ENCODE data around the gene MUS81.
"Not testable (repeated sequence)": the region's sequence is repeated elsewhere in the genome, so short reads cannot be mapped to it uniquely, and the experiment has no call there.

Gene MUS81

GRCh38 chr11:65848693-65849092, 11.5 kb upstream of the MUS81 start:
- DNase-seq (ENCODE audit: low spot score): not testable (repeated sequence)

GRCh38 chr11:65849366-65849765, 10.9 kb upstream of the MUS81 start:
- DNase-seq (ENCODE audit: low spot score): no peak

- no peak for DNase-seq (ENCODE audit: low spot score)
These were observed 10.4 kb upstream of the MUS81 start for GRCh38 chr11:65849771-65850216.

GRCh38 chr11:65850217-65851082, 9.8 kb upstream of the MUS81 start:
- no peak for DNase-seq (ENCODE audit: low spot score)

GRCh38 chr11:65851083-65851579, 9.1 kb upstream of the MUS81 start:
- no peak for DNase-seq (ENCODE audit: low spot score)

GRCh38 chr11:65851811-65852507, 8.3 kb upstream of the MUS81 start:
- no peak for DNase-seq (ENCODE audit: low spot score)

- DNase-seq (ENCODE audit: low spot score): no peak
These were observed 7.6 kb upstream of the MUS81 start for GRCh38 chr11:65852508-65853245.

- no peak for DNase-seq (ENCODE audit: low spot score)
These were observed 6.8 kb upstream of the MUS81 start for GRCh38 chr11:65853246-65853979.

- DNase-seq (ENCODE audit: low spot score): peak; percentile 62
These were observed 6.1 kb upstream of the MUS81 start for GRCh38 chr11:65854161-65854592.

- DNase-seq (ENCODE audit: low spot score): no peak
These were observed 5.1 kb upstream of the MUS81 start for GRCh38 chr11:65854852-65855837.

GRCh38 chr11:65855927-65856363, 4.3 kb upstream of the MUS81 start:
- no peak for DNase-seq (ENCODE audit: low spot score)

- DNase-seq (ENCODE audit: low spot score): peak; percentile 70
These were observed 3.3 kb upstream of the MUS81 start for GRCh38 chr11:65856689-65857499.

- DNase-seq (ENCODE audit: low spot score): no peak
These were observed 2.8 kb upstream of the MUS81 start for GRCh38 chr11:65857500-65857852.

- DNase-seq (ENCODE audit: low spot score): peak; percentile 97
These were observed 2.2 kb upstream of the MUS81 start, which contains the start of gene CFL1 for GRCh38 chr11:65857853-65858680. Gene CFL1, minus strand, starts transcription at chr11:65858180. Its CDS starts 81 bp downstream, at chr11:65858099.

GRCh38 chr11:65858681-65859087, 1.5 kb upstream of the MUS81 start:
- no peak for DNase-seq (ENCODE audit: low spot score)

- peak; percentile 95 for DNase-seq (ENCODE audit: low spot score)
These were observed 980 bp upstream of the MUS81 start for GRCh38 chr11:65859095-65859811.

GRCh38 chr11:65859812-65860277, 388 bp upstream of the MUS81 start:
- DNase-seq (ENCODE audit: low spot score): no peak

- no peak for DNase-seq (ENCODE audit: low spot score)
These were observed 902 bp downstream of the MUS81 start for GRCh38 chr11:65861165-65861505.

Measured in LoVo (cell line).